H1 (cell line): ENCODE data around the gene CD300LB. TPM values are rescaled to one million over a fixed set of nuclear protein-coding genes. Genes with fewer than 3 reads are reported as not detected.

Source experiments
- CBX8 ChIP-seq: fragments of 300-800, 300-1000 bp; sonication (generic); IDR thresholded peaks from 2 replicates; pipeline ENCODE4 v1.7.1; 2016; ENCODE audit warnings: low read depth, low read length, borderline replicate concordance
- CHD7 ChIP-seq: fragments of 300-600 bp; sonication (generic); IDR thresholded peaks from 2 replicates; pipeline ENCODE4 v1.7.1; 2012; ENCODE audit warnings: low read length, moderate library complexity, mild to moderate bottlenecking, inconsistent platforms; ENCODE audit not compliant: insufficient replicate concordance
- JUN ChIP-seq: IDR thresholded peaks from 2 replicates; pipeline ENCODE4 v1.6.1; 2011; ENCODE audit warnings: low read depth, mild to moderate bottlenecking, improper control_type of control experiment, low read length
- JUND ChIP-seq: IDR thresholded peaks from 2 replicates; pipeline ENCODE4 v1.6.1; 2011; ENCODE audit warnings: mild to moderate bottlenecking, improper control_type of control experiment, low read length
- MAX ChIP-seq: IDR thresholded peaks from 2 replicates; pipeline ENCODE4 v1.6.1; 2012; ENCODE audit warnings: inconsistent platforms
- RAD21 ChIP-seq, 2 experiments: IDR thresholded peaks in 1 of 2; conservative IDR thresholded peaks in 1 of 2; 2 replicates each; pipeline ENCODE4 v1.6.1; 2011; ENCODE audit warnings: low read depth in 2 of 2, low read length in 2 of 2, improper control_type of control experiment in 1 of 2, inconsistent platforms in 1 of 2, mild to moderate bottlenecking in 1 of 2, moderate library complexity in 1 of 2
- SRF ChIP-seq: IDR thresholded peaks from 2 replicates; pipeline ENCODE4 v1.6.1; 2011; ENCODE audit warnings: mild to moderate bottlenecking, low read depth, low read length, moderate library complexity
- TAF7 ChIP-seq: optimal IDR thresholded peaks from 2 replicates; pipeline ENCODE3; 2011; ENCODE audit warnings: low read depth, mild to moderate bottlenecking, inconsistent platforms, low read length, moderate library complexity, borderline replicate concordance
- USF2 ChIP-seq: IDR thresholded peaks from 2 replicates; pipeline ENCODE4 v1.6.1; 2011; ENCODE audit warnings: low read length, improper control_type of control experiment
- polyA plus RNA-seq, 7 experiments: library from polyadenylated mRNA; depleted of rRNA in 3 of 7; stranded (reverse) in 5 of 7; unstranded in 2 of 7; fragments of >200 nt in 5 of 7; fragments of 200-250 nt in 2 of 7; gene quantifications; 1 replicate in 5 of 7; 2 replicates in 1 of 7; 4 replicates in 1 of 7; pipeline versions ENCODE4 v1.2.1 to v1.2.3, GENCODE V29; 2011 to 2013; ENCODE audit warnings: missing spikeins in 2 of 7, mixed read lengths in 2 of 7
- total RNA-seq: library from RNA; stranded (reverse); fragmentation: NEBNext Ultra II Directional; extraction: Animal tissue kit (Norgen Biotek cat#: 25700); gene quantifications from 2 replicates; pipeline ENCODE4 v1.2.1, GENCODE V29; 2021

Gene CD300LB
- total and polyA plus RNA-seq, 2 of the 8 experiments (the other 6 are each of a cell fraction or from before 2014, with no cell fraction given), result not detected

GRCh38 chr17:74527756-74528155, 3.5 kb downstream of the CD300LB start (continued):
- TF ChIP-seq CHD7 (no peak), CBX8 (no peak), USF2 (no peak), MAX (no peak), SRF (no peak), JUN (no peak), RAD21 (IDR thresholded peaks at IDR 0.05 in 1 of 2, conservative IDR thresholded peaks at IDR 0.05 in 1 of 2; ENCODE audit: low read depth in 2 of 2, low read length in 2 of 2) (no peak), JUND (no peak), TAF7 (no peak)
